ENCODE measurements around the gene SLC35E3. TPM values are rescaled to one million over a fixed set of nuclear protein-coding genes. Genes with fewer than 3 reads are reported as not detected.

SLC35E3 gene
- total and polyA plus RNA-seq, 2 of the 13 experiments (the other 11 are each of a cell fraction or from before 2014, with no cell fraction given): 13.0 to 22.1 TPM

DNA sequence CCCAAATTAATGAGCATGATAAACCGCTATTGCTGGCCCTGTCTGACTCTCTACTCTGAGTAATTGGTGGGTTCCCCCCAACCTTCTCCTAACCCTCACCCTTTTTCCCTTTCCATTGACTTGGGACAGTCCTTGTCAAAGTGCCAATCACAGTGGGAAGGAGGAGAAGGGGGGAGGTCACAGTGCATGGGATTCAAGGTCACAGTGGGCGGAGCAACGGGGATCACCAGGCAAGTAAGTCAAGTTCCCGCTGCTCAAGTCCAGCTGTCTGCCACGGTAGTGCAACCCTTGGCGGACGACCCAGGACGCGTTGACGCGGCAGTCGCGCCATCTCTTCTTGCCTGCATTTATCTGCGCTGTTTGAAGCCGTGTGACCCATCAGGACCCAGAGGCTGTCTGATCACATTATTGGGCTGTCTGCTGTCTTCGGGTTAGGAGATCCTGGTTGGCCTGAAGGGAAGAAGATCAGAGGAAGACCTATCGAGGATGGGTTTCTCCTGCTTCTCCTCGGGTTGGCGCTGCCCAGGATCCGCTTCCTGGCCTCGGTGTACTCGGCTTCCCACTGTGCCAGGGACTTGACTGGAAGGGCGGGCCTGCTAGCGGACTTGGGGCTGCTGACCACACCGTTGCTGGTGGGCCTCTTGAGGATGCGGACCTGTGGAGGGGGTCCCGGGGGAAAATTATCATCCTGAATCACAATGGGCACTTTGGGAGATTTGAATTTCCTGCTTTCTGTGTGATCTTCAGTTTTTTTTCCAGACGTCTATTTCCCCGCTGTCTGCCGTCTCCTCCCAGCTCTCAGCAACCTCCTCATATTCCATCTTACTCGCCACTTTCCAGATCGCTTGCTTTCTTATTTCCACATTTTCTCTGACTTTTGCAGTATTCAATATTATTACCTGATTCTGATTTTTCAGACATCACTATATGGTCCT, 58.9 kb downstream of the SLC35E3 start (continued):
- TF ChIP-seq PRMT3 (CRISPR knock-in tag; IDR thresholded peaks at IDR 0.05; ENCODE audit: borderline replicate concordance, low read depth): no peak
- TF ChIP-seq ZNF652 (CRISPR knock-in tag; IDR thresholded peaks at IDR 0.05; ENCODE audit: borderline replicate concordance, low read depth): peak; percentile 63
- TF ChIP-seq ZNF235 (CRISPR knock-in tag; IDR thresholded peaks at IDR 0.05; ENCODE audit: borderline replicate concordance): no peak
- TF ChIP-seq, protein P1, sequence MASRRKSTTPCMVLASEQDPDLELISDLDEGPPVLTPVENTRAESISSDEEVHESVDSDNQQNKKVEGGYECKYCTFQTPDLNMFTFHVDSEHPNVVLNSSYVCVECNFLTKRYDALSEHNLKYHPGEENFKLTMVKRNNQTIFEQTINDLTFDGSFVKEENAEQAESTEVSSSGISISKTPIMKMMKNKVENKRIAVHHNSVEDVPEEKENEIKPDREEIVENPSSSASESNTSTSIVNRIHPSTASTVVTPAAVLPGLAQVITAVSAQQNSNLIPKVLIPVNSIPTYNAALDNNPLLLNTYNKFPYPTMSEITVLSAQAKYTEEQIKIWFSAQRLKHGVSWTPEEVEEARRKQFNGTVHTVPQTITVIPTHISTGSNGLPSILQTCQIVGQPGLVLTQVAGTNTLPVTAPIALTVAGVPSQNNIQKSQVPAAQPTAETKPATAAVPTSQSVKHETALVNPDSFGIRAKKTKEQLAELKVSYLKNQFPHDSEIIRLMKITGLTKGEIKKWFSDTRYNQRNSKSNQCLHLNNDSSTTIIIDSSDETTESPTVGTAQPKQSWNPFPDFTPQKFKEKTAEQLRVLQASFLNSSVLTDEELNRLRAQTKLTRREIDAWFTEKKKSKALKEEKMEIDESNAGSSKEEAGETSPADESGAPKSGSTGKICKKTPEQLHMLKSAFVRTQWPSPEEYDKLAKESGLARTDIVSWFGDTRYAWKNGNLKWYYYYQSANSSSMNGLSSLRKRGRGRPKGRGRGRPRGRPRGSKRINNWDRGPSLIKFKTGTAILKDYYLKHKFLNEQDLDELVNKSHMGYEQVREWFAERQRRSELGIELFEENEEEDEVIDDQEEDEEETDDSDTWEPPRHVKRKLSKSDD (CRISPR knock-in tag; IDR thresholded peaks at IDR 0.05; ENCODE audit: low read depth): peak; percentile 91
- TF ChIP-seq NR3C1 (CRISPR knock-in tag; IDR thresholded peaks at IDR 0.05): no peak
- TF ChIP-seq KMT2A (CRISPR knock-in tag; IDR thresholded peaks at IDR 0.05): peak; percentile 78
- peak; percentile 64; the same call in 1 of the 2 replicates for TF ChIP-seq REL (CRISPR knock-in tag; conservative IDR thresholded peaks at IDR 0.05)
- TF ChIP-seq SRF (IDR thresholded peaks at IDR 0.05; ENCODE audit: low read depth, low read length): no peak
- TF ChIP-seq, protein P2, sequence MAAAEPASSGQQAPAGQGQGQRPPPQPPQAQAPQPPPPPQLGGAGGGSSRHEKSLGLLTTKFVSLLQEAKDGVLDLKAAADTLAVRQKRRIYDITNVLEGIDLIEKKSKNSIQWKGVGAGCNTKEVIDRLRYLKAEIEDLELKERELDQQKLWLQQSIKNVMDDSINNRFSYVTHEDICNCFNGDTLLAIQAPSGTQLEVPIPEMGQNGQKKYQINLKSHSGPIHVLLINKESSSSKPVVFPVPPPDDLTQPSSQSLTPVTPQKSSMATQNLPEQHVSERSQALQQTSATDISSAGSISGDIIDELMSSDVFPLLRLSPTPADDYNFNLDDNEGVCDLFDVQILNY (CRISPR knock-in tag; conservative IDR thresholded peaks at IDR 0.05): no peak
- peak; percentile 70; the same call in 1 of the 2 replicates for TF ChIP-seq JUNB (CRISPR knock-in tag; IDR thresholded peaks at IDR 0.05; ENCODE audit: borderline replicate concordance)
- TF ChIP-seq, protein P3, sequence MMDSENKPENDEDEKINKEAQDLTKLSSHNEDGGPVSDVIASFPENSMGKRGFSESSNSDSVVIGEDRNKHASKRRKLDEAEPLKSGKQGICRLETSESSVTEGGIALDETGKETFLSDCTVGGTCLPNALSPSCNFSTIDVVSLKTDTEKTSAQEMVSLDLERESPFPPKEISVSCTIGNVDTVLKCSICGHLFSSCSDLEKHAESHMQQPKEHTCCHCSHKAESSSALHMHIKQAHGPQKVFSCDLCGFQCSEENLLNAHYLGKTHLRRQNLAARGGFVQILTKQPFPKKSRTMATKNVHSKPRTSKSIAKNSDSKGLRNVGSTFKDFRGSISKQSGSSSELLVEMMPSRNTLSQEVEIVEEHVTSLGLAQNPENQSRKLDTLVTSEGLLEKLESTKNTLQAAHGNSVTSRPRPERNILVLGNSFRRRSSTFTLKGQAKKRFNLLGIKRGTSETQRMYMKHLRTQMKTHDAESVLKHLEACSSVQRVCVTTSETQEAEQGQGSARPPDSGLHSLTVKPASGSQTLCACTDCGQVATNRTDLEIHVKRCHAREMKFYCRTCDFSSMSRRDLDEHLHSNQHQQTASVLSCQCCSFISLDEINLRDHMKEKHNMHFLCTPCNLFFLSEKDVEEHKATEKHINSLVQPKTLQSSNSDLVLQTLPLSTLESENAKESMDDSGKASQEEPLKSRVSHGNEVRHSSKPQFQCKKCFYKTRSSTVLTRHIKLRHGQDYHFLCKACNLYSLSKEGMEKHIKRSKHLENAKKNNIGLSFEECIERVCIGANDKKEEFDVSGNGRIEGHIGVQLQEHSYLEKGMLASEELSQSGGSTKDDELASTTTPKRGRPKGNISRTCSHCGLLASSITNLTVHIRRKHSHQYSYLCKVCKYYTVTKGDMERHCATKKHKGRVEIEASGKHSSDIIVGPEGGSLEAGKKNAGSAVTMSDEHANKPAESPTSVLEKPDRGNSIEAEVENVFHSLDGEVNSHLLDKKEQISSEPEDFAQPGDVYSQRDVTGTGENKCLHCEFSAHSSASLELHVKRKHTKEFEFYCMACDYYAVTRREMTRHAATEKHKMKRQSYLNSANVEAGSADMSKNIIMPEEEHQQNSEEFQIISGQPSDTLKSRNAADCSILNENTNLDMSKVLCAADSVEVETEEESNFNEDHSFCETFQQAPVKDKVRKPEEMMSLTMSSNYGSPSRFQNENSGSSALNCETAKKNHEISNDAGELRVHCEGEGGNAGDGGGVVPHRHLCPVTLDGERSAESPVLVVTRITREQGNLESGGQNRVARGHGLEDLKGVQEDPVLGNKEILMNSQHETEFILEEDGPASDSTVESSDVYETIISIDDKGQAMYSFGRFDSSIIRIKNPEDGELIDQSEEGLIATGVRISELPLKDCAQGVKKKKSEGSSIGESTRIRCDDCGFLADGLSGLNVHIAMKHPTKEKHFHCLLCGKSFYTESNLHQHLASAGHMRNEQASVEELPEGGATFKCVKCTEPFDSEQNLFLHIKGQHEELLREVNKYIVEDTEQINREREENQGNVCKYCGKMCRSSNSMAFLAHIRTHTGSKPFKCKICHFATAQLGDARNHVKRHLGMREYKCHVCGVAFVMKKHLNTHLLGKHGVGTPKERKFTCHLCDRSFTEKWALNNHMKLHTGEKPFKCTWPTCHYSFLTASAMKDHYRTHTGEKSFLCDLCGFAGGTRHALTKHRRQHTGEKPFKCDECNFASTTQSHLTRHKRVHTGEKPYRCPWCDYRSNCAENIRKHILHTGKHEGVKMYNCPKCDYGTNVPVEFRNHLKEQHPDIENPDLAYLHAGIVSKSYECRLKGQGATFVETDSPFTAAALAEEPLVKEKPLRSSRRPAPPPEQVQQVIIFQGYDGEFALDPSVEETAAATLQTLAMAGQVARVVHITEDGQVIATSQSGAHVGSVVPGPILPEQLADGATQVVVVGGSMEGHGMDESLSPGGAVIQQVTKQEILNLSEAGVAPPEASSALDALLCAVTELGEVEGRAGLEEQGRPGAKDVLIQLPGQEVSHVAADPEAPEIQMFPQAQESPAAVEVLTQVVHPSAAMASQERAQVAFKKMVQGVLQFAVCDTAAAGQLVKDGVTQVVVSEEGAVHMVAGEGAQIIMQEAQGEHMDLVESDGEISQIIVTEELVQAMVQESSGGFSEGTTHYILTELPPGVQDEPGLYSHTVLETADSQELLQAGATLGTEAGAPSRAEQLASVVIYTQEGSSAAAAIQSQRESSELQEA (CRISPR knock-in tag; IDR thresholded peaks at IDR 0.05; ENCODE audit: not compliant biosample characterization): peak; percentile 74
- TF ChIP-seq HOXA7 (CRISPR knock-in tag; IDR thresholded peaks at IDR 0.05): no peak
- no peak for TF ChIP-seq ZNF17 (CRISPR knock-in tag; IDR thresholded peaks at IDR 0.05)
- TF ChIP-seq MIXL1 (CRISPR knock-in tag; IDR thresholded peaks at IDR 0.05): peak; percentile 74
- TF ChIP-seq ZNF337 (CRISPR knock-in tag; IDR thresholded peaks at IDR 0.05; ENCODE audit: borderline replicate concordance, low read depth): peak; percentile 31; the same call in 1 of the 2 replicates
- TF ChIP-seq NPAS2 (CRISPR knock-in tag; IDR thresholded peaks at IDR 0.05; ENCODE audit: borderline replicate concordance): no peak
- TF ChIP-seq KMT2B (CRISPR knock-in tag; IDR thresholded peaks at IDR 0.05): peak; percentile 53

Data from HepG2 (cell line).